ENCODE results near the gene LAD1.

DNA sequence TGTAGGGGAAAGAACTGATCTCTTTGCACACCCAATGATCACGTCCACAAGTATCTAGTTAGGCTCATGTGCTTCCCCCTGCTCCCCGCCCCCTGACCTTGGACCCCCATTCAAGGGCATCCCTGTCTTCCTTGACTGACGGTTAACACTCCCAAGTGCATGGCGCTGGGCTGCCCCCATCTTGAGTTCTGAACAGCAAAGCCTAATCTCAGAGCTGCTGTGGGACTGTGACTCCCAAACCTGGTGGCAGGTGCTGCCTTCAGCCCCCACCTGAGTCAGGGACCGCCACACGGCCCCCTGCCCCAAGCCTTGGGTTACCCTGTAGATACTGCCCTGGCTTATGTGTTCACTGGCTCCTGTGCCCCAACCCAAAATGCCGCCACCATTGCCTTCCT lies 21.5 kb upstream of the LAD1 start:
- TF ChIP-seq EZH2 (IDR thresholded peaks at IDR 0.05; ENCODE audit: insufficient read depth, poor library complexity, severe bottlenecking) (no peak), EZH2phosphoT487 (IDR thresholded peaks at IDR 0.05; ENCODE audit: insufficient read depth, low read depth) (no peak)
